ENCODE data around the gene ZNF555.
"Not testable (repeated sequence)": the region's sequence is repeated elsewhere in the genome, so short reads cannot be mapped to it uniquely, and the experiment has no call there.

The ZNF555 gene

DNA sequence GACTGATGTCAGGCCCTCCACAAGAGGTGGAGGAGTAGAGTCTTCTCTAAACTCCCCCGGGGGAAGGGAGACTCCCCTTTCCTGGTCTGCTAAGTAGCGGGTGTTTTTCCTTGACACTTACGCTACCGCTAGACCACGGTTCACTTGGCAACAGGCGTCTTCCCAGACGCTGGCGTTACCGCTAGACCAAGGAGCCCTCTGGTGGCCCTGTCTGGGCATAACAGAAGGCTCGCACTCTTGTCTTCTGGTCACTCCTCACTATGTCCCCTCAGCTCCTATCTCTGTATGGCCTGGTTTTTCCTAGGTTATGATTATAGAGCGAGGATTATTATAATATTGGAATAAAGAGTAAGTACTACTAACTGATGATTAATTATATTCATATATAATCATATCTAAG, 30.9 kb downstream of the ZNF555 start:
- not testable (repeated sequence) for DNase-seq

DNA sequence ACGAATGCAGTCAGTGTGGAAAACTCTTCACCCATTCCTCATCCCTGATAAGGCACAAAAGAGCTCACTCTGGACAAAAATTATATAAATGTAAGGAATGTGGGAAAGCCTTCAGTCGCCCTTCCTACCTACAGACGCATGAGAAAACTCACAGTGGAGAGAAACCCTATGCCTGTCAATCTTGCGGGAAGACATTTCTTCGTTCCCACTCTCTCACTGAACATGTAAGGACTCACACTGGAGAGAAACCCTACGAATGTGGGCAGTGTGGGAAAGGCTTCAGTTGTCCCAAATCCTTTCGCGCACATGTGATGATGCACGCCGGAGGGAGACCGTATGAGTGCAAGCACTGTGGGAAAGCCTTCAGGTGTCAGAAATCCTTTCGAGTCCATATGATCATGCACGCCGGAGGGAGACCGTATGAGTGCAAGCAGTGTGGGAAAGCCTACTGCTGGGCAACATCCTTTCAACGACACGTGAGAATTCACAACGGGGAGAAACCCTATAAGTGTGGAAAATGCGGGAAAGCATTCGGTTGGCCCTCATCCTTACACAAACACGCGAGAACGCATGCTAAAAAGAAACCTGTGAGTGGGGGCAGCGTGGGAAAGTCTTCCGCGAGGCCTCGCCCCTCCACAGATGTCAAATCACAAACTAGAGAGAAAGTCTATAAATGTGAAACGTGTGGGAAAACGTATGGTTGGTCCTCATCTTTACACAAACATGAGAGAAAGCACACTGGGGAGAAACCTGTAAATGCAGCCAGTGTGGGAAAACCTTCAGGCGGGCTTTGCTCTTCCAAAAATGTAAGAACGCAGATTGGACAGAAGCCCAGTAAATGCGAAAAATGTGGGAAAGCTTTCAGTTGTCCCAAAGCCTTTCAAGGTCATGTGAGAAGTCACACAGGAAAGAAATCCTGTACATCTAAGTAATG, 36.4 kb downstream of the ZNF555 start:
- no peak for DNase-seq

- no peak for DNase-seq
These were observed 42.6 kb downstream of the ZNF555 start for GRCh38 chr19:2883686-2884439.

GRCh38 chr19:2885736-2886135, 44.5 kb downstream of the ZNF555 start:
- no peak for DNase-seq

DNA sequence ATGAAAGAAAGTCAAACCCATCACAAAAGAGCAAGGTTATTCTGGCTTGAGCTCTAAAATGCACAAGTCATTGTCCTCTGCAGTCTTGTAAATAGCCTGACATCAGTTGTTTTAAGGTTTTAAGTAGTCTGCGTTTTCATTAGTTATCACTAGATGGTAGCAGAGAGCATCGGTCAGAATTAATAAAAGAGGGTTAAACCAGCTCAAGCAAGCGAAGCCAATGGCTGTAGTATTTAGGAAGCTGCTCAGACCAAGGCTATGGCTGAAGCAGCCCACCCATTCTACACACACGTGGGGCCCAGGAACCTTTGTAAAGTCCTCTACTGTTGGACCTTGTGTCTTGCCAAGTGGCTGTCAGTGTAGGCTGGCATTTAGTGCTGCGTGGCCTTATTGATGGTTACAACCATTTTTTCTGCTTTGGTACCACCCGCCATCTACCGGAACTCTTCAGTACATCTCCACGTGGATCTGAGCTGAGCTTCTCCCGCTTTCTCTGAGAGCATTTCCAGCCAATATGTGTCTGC, 46.2 kb downstream of the ZNF555 start:
- DNase-seq: no peak

GRCh38 chr19:2888731-2889224, 47.5 kb downstream of the ZNF555 start:
- DNase-seq: peak; percentile 37

- not testable (repeated sequence) for DNase-seq
These were observed 49.3 kb downstream of the ZNF555 start for GRCh38 chr19:2890531-2890930.

- no peak for DNase-seq
These were observed 55.4 kb downstream of the ZNF555 start for GRCh38 chr19:2896694-2897093.

GRCh38 chr19:2900296-2901252, 59.3 kb downstream of the ZNF555 start, which contains the start of gene ZNF57:
Gene ZNF57, plus strand, starts transcription at chr19:2900928. Its CDS starts 118 bp downstream, at chr19:2901046.
- DNase-seq: peak; percentile 100

DNA sequence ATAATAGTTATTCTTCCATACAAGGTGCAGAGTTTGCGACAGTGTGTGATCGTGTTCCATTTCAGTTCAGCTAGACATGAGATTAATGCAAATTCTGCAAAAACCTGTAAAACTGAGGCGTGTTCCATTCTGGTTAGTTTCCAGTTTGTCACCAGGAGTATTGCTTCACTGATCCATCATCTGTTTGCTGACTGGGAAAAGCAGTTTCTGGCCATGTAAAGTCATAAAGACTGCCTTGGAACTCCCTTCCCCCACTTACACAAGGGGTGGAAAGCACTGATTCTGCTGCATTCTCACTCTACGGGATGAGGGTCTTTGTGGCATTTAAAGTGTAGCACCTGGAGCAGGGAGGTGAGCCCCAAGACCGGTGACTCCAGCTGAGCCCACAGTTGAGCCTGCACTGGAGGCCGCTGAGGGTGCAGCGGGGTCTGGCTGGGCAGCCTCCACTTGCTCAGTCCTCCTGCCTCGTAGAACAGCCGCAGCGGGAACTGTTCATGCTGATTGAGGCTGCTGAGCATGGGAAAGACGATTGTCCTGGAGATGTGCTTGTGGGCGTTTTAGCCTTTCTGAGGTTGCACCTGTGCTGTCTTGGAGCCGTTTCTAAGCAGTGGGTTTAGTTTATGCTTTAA, 61.4 kb downstream of the ZNF555 start:
- DNase-seq: no peak

GRCh38 chr19:2903326-2903725, 62.1 kb downstream of the ZNF555 start:
- DNase-seq: not testable (repeated sequence)

DNA sequence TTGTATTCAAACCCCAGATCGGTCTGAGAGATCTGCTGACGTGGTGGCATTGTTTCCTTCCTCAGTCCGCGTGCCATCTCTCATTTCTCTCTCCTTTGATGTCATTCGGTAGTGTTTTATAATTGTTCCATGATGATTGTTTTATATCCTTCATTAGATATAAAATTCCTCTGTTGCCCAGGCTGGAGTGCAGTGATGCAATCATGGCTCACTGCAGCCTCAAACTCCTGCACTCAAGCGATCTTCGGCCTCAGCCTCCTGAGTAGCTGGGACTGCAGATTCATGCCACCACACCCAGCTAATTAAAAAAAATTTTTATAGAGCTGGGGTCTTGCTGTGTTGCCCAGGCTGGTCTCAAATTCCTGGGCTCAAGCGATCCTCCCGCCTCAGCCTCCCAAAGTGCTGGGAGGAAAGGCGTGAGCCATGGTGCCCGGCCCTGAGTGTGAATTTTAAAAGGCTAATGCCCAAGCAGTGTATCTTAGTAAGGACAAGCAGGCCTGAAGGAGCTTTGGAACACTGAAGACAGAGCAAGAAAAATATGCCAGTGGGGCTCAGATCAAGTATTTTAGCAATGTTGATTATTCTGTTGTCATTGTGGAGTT, 64.7 kb downstream of the ZNF555 start:
- no peak for DNase-seq

DNA sequence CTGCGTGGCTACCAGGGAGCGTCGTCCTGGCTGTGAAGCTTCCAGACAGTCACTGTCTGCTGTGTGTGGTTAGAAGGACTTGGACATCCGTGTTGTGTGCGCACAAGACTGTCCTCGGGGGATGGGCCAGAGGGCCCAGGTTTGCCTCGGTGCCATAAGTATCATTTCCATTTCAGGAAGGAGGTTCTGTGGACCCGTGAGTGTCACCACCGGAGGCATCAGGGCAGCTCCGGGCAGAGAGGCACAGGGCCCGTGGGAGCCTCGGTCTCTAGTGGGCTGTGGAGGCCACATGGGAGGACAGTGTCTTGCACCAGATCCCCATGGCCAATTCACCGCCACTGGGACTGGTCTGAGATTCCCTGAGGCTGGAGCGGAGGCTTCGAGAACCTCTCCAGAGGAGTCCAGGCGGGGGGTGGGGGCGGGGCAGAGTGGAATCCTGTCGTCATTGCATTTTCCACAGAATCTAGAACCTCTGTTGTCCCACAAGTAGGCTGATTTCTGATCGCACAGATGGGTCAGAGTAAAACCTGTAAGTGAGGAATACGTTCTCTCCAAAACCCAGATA, 65.4 kb downstream of the ZNF555 start:
- no peak for DNase-seq

Measured in stimulated activated naive CD4-positive, alpha-beta T cell treated with Interleukin-2 at 50 U/mL for 16 hours (primary cell).